Osteoblast (primary cell): Measurements from ENCODE around the gene IGFL1. TPM values are rescaled to one million over a fixed set of nuclear protein-coding genes. Genes with fewer than 3 reads are reported as not detected.
"Not testable (repeated sequence)": the region's sequence is repeated elsewhere in the genome, so short reads cannot be mapped to it uniquely, and the experiment has no call there.

Experiments
- DNase-seq: peaks from one replicate; pipeline ENCODE4 v3.0.0; 2011; ENCODE audit warnings: low spot score, mixed read lengths; ENCODE audit not compliant: insufficient read length; ENCODE audit errors: missing footprints
- H2AFZ ChIP-seq: 2 replicates; pipeline ENCODE4 v1.6.0; 2011; ENCODE audit warnings: mild to moderate bottlenecking, low read length
- H3K27ac ChIP-seq: 2 replicates; pipeline ENCODE4 v1.5.1; 2011; ENCODE audit warnings: mild to moderate bottlenecking, low read depth, low read length, moderate library complexity
- H3K27me3 ChIP-seq: 2 replicates; pipeline ENCODE4 v1.6.0; 2012; ENCODE audit warnings: mild to moderate bottlenecking, control low read depth, inconsistent platforms, low read length, moderate library complexity; ENCODE audit not compliant: insufficient read depth
- H3K36me3 ChIP-seq: 2 replicates; pipeline ENCODE4 v1.5.1; 2011; ENCODE audit warnings: mild to moderate bottlenecking, low read length, control low read depth, moderate library complexity; ENCODE audit not compliant: insufficient read depth
- H3K4me1 ChIP-seq: 2 replicates; pipeline ENCODE4 v1.5.1; 2011; ENCODE audit warnings: mild to moderate bottlenecking, low read length, control low read depth, moderate library complexity; ENCODE audit not compliant: insufficient read depth
- H3K4me2 ChIP-seq: 2 replicates; pipeline ENCODE4 v1.6.0; 2011; ENCODE audit warnings: mild to moderate bottlenecking, low read length; ENCODE audit not compliant: insufficient read depth
- H3K4me3 ChIP-seq: fragments of 200-600 bp; sonication (generic); 3 replicates; pipeline ENCODE4 v1.5.1; 2012; ENCODE audit warnings: mild to moderate bottlenecking, low read length, inconsistent platforms; ENCODE audit not compliant: insufficient read depth
- H3K79me2 ChIP-seq: 2 replicates; pipeline ENCODE4 v1.6.0; 2012; ENCODE audit warnings: mild to moderate bottlenecking, low read length, control low read depth, inconsistent platforms; ENCODE audit not compliant: insufficient read depth
- H3K9me3 ChIP-seq: 2 replicates; pipeline ENCODE4 v1.5.1; 2011; ENCODE audit warnings: low read depth, low read length, control low read depth
- H4K20me1 ChIP-seq: 2 replicates; pipeline ENCODE4 v1.6.0; 2012; ENCODE audit warnings: mild to moderate bottlenecking, low read length, control low read depth; ENCODE audit not compliant: insufficient read depth
- total RNA-seq: library from RNA; depleted of rRNA; stranded (reverse); fragments of >200 nt; gene quantifications from 2 replicates; pipeline ENCODE4 v1.2.3, GENCODE V29; 2012
- TF ChIP-seq, protein P1 (sequence below): IDR thresholded peaks from 2 replicates; pipeline ENCODE4 v1.5.1; 2011; ENCODE audit warnings: mild to moderate bottlenecking, low read depth, low read length, moderate library complexity; ENCODE audit errors: extremely low read depth

IGFL1 gene
- total RNA-seq = not detected in 2 replicates

DNA sequence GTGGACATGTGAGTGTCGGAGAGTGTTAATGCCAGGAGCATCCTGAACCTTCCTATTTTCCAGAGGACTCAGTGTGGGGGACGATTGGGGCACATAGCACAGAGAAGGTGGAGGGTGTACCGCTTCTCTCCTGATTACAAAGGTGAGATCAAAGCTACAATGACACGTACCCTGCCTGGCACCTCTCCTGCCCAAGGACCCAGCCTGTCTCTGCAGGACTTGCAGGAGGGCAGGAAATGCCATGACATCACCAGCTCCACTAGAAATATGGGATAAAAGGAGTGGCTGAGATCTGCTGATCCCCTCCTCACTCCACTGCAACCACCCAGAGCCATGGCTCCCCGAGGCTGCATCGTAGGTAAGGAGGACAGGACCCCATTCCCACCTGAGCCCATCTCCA lies at the start of gene IGFL1:
Gene IGFL1 (plus strand): TSS at position 301 of the 400 bp plus-strand sequence. CDS start 33 bp downstream, at position 334.
- Histone ChIP-seq H3K27me3 (peaks cover 68% of the 10 kb centered on the region), H3K4me2 (no peak within 1 kb of the TSS), H3K27ac (no peak within 1 kb of the TSS), H3K4me1 (no peaks in the 10 kb centered on the region), H3K4me3 (no peak within 1 kb of the TSS), H3K79me2 (no peaks in the 10 kb centered on the region), H3K9me3 (no peaks in the 10 kb centered on the region), H3K36me3 (no peaks in the 10 kb centered on the region), H4K20me1 (peaks cover 8% of the 10 kb centered on the region), H2AFZ (no peak within 1 kb of the TSS)
- no peak for DNase-seq
- TF ChIP-seq, protein P1, sequence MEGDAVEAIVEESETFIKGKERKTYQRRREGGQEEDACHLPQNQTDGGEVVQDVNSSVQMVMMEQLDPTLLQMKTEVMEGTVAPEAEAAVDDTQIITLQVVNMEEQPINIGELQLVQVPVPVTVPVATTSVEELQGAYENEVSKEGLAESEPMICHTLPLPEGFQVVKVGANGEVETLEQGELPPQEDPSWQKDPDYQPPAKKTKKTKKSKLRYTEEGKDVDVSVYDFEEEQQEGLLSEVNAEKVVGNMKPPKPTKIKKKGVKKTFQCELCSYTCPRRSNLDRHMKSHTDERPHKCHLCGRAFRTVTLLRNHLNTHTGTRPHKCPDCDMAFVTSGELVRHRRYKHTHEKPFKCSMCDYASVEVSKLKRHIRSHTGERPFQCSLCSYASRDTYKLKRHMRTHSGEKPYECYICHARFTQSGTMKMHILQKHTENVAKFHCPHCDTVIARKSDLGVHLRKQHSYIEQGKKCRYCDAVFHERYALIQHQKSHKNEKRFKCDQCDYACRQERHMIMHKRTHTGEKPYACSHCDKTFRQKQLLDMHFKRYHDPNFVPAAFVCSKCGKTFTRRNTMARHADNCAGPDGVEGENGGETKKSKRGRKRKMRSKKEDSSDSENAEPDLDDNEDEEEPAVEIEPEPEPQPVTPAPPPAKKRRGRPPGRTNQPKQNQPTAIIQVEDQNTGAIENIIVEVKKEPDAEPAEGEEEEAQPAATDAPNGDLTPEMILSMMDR = no peak

DNA sequence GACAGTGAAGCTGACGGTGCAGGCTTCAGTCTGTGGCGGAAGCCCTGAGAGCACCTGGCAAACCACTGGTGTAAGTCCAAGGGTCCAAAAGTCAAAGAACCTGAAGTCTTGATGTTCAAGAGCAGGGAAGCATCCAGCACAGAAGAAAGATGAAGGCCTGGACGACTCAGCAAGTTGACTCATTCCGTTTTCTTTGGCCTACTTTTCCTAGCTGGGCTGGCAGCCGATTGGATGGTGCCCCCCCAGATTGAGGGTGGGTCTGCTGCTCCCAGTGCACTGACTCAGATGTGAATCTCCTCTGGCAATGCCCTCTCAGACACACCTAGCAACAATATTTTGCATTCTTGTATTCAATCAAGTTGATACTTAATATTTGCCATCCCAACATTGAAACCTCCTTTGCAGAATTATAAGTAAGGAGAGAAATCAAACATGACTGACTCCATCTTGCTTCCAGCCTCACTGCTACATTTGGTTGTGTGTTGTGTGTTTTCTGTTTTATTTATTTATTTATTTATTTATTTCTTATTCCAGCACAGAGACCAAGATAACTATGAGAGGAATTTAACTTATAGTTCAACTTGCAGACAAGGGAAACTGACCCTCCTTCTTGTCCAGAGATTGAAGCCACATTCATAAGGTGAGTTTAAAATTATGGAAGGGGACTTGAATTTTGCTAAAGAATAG lies 48.7 kb upstream of the IGFL1 start:
- TF ChIP-seq, protein P1 = no peak
- no peak overlapping the region for H2AFZ ChIP-seq
- peaks cover 27% of the 10 kb centered on the region for H3K27me3 ChIP-seq
- DNase-seq = peak; percentile 82
- no peak overlapping the region for H3K4me3 ChIP-seq
- no peaks in the 10 kb centered on the region for H3K9me3 ChIP-seq
- H4K20me1 ChIP-seq = no peaks in the 10 kb centered on the region
- no peaks in the 10 kb centered on the region for H3K79me2 ChIP-seq
- H3K36me3 ChIP-seq = no peaks in the 10 kb centered on the region
- H3K4me1 ChIP-seq = peaks cover 20% of the 10 kb centered on the region
- peak overlapping the region; percentile 36 for H3K4me2 ChIP-seq
- H3K27ac ChIP-seq = peak overlapping the region; percentile 18

GRCh38 chr19:46181388-46181779 lies 48.2 kb upstream of the IGFL1 start:
- no peak for DNase-seq
- H2AFZ ChIP-seq = peak overlapping the region; percentile 5
- H3K4me2 ChIP-seq = peak overlapping the region; percentile 36
- H3K27ac ChIP-seq = peak overlapping the region; percentile 18
- H3K36me3 ChIP-seq = no peaks in the 10 kb centered on the region
- no peaks in the 10 kb centered on the region for H4K20me1 ChIP-seq
- no peaks in the 10 kb centered on the region for H3K9me3 ChIP-seq
- TF ChIP-seq, protein P1 = no peak
- peaks cover 24% of the 10 kb centered on the region for H3K27me3 ChIP-seq
- H3K4me1 ChIP-seq = peaks cover 20% of the 10 kb centered on the region
- no peaks in the 10 kb centered on the region for H3K79me2 ChIP-seq
- no peak overlapping the region for H3K4me3 ChIP-seq

GRCh38 chr19:46182476-46182875 lies 47.1 kb upstream of the IGFL1 start:
- Histone ChIP-seq H4K20me1 (no peaks in the 10 kb centered on the region), H3K4me2 (no peak overlapping the region), H3K27me3 (peaks cover 19% of the 10 kb centered on the region), H3K4me1 (peaks cover 20% of the 10 kb centered on the region), H3K9me3 (no peaks in the 10 kb centered on the region), H2AFZ (no peak overlapping the region), H3K4me3 (no peak overlapping the region), H3K79me2 (no peaks in the 10 kb centered on the region), H3K27ac (no peak overlapping the region), H3K36me3 (no peaks in the 10 kb centered on the region)
- DNase-seq = no peak
- TF ChIP-seq, protein P1 = no peak

DNA sequence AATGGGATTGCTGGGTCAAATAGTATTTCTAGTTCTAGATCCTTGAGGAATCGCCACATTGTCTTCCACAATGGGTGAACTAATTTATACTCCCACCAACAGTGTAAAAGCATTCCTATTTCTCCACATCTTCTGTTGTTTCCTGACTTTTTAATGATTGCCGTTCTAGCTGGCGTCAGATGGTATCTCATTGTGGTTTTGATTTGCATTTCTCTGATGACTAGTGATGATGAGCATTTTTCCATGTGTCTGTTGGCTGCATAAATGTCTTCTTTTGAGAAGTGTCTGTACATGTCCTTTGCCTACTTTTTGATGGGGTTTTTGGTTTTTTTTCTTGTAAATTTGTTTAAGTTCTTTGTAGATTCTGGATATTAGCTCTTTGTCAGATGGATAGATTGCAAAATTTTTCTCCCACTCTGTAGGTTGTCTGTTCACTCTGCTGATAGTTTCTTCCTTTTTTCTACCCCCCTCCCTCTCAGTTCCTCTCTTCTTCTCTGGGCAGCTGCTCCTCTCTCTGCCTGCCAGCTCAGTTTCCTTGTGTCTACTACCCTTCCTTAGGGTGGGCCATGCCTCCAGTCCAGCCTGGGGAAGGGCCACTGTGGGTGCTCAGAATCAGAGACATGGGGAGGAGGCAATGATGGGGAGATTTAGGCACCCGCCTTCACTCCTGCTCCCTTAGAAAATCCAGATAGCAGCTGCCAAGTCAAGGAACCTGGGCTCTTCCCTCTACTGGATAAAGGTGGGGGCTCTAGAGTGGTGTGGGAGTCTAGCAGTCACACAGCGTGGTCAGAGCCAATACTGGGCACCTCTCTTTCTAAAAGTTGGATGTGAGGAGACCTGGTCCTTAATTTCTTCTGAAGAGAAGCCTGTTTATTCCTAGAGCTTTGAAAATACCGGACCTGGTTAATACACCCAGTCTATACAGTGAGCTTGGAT lies 44.5 kb upstream of the IGFL1 start:
- not testable (repeated sequence) for H3K4me3 ChIP-seq, DNase-seq, H3K9me3 ChIP-seq, H3K36me3 ChIP-seq, H3K79me2 ChIP-seq, H4K20me1 ChIP-seq
- peaks cover 27% of the 10 kb centered on the region for H3K27me3 ChIP-seq
- peak overlapping the region; percentile 1 for H2AFZ ChIP-seq
- H3K4me1 ChIP-seq = peaks cover 20% of the 10 kb centered on the region
- H3K27ac ChIP-seq = peak overlapping the region; percentile 54
- peak overlapping the region; percentile 1 for H3K4me2 ChIP-seq
